GM19397 (cell line): ENCODE results near the gene KCTD16.

Source experiments
- ATAC-seq: cut with Tn5 transposase; IDR thresholded peaks from one replicate; pipeline ENCODE4 v1.9.1; 2021; ENCODE audit warnings: mild to moderate bottlenecking, moderate library complexity; ENCODE audit not compliant: unreplicated experiment

The KCTD16 gene

GRCh38 chr5:144281784-144282183, 111.1 kb downstream of the KCTD16 start:
- ATAC-seq = no peak

- ATAC-seq = no peak
Observed at GRCh38 chr5:144284036-144284435, 113.4 kb downstream of the KCTD16 start.

GRCh38 chr5:144284931-144285502, 114.3 kb downstream of the KCTD16 start:
- no peak for ATAC-seq

- ATAC-seq = no peak
Observed at GRCh38 chr5:144289277-144289676, 118.6 kb downstream of the KCTD16 start.

GRCh38 chr5:144292029-144292428, 121.4 kb downstream of the KCTD16 start:
- no peak for ATAC-seq

- no peak for ATAC-seq
Observed at GRCh38 chr5:144295284-144295683, 124.6 kb downstream of the KCTD16 start.

- no peak for ATAC-seq
Observed at GRCh38 chr5:144297081-144297480, 126.4 kb downstream of the KCTD16 start.

GRCh38 chr5:144298658-144299057, 128.0 kb downstream of the KCTD16 start:
- ATAC-seq = no peak

GRCh38 chr5:144304688-144305087, 134.0 kb downstream of the KCTD16 start:
- ATAC-seq = no peak

GRCh38 chr5:144307736-144308135, 137.1 kb downstream of the KCTD16 start:
- ATAC-seq = no peak

GRCh38 chr5:144308174-144308573, 137.5 kb downstream of the KCTD16 start:
- no peak for ATAC-seq

- no peak for ATAC-seq
Observed at GRCh38 chr5:144308906-144309670, 138.4 kb downstream of the KCTD16 start.

GRCh38 chr5:144310621-144311020, 139.9 kb downstream of the KCTD16 start:
- no peak for ATAC-seq

GRCh38 chr5:144313147-144313726, 142.6 kb downstream of the KCTD16 start:
- no peak for ATAC-seq

GRCh38 chr5:144315026-144315425, 144.4 kb downstream of the KCTD16 start:
- no peak for ATAC-seq

GRCh38 chr5:144315994-144316634, 145.4 kb downstream of the KCTD16 start:
- ATAC-seq = no peak

- no peak for ATAC-seq
Observed at GRCh38 chr5:144318011-144318410, 147.3 kb downstream of the KCTD16 start.

- no peak for ATAC-seq
Observed at GRCh38 chr5:144318460-144318859, 147.8 kb downstream of the KCTD16 start.

GRCh38 chr5:144323181-144323580, 152.5 kb downstream of the KCTD16 start:
- ATAC-seq = no peak

GRCh38 chr5:144325532-144325931, 154.9 kb downstream of the KCTD16 start:
- no peak for ATAC-seq

- ATAC-seq = no peak
Observed at GRCh38 chr5:144328494-144328893, 157.8 kb downstream of the KCTD16 start.

GRCh38 chr5:144328980-144329379, 158.3 kb downstream of the KCTD16 start:
- ATAC-seq = no peak
